GM19351 (cell line): ENCODE results near the gene DARS1.

Experiments
- ATAC-seq: cut with Tn5 transposase; IDR thresholded peaks from one replicate; pipeline ENCODE4 v1.9.1; 2021; ENCODE audit warnings: mild to moderate bottlenecking, moderate library complexity; ENCODE audit not compliant: unreplicated experiment

The DARS1 gene

DNA sequence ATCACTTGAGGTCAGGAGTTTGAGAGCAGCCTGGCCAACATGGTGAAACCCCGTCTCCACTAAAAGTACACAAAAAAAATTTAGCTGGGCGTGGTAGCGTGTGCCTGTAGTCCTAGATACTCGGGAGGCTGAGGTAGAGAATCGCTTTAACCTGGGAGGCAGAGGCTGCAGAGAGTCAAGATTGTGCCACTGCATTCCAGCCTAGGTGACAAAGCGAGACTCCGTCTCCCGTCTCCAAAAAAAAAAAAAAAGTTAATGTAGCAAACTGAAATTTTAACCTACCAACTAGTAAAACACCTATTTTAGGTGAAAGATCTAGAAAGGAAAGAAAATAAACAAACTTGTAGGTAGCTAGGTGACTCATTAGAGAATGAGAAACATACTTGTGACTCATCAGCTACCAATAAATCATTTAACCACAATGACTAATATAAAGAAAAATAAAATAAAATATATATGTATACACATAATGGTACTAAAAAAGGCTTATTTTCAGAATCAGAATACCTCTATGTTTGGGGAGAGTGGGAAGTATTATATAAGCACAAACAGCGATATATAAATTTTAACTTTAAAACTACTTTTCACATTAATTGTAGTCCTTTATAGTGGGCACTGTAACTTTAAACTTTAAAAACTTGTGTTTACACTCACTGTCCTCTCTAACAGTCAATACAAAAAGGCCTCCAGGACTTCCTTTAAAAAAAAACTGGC is 36.6 kb downstream of the DARS1 start:
- ATAC-seq, result peak; percentile 89

DNA sequence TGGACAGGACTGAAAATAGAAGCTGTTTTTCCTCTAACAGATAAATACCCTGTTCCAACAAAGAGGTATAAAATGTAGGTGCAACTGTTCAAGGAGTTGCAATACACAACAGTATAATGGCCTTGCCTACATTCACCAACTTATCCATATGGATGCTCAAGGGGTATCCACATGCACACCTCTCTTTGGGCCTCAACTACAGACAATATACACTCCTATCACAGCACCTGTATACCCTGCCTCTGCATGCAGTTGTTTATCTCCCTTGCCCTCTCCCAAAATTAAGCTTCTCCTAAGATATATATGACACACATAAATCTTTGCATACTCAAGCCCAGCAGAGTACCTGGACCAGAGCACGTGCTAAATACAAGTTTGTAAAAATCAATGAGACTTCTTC is 37.3 kb downstream of the DARS1 start:
- ATAC-seq, result no peak

DNA sequence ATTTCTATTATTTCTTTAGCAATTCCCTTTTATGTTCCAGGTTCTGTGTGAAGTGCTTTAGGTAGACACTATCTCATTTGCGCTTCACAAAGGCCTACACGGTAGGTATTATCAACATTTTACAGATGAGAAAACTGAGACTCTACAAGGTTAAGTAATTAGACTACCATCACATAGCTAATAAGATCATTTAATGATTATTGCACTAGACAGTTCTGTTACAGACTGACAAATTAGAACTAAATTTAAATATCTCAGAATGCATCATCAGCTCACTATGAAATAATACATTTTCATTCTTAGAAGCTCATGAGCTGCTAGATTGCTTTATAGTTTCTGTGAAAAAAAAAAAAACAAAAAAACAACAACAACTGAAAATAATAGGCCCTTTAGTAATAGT is 37.9 kb downstream of the DARS1 start:
- ATAC-seq, result no peak

DNA sequence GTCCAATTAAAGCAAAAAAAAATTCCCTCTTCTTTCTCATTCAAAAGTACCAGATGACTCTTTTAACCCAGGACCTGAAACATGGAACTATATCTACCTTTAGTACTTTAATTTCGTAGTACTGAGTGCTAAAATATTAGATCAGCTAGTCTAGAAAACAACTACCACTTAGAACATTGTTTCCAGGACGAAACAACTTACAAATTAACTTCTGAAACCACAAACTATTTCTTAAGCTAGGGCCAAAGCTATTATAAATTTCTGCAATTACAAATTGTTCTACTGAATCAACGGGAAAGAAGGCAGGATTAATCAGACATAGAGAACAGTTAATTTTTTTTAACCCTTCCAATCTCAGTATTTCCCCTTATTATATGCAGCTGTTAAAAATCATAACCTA is 39.9 kb downstream of the DARS1 start:
- no peak for ATAC-seq

DNA sequence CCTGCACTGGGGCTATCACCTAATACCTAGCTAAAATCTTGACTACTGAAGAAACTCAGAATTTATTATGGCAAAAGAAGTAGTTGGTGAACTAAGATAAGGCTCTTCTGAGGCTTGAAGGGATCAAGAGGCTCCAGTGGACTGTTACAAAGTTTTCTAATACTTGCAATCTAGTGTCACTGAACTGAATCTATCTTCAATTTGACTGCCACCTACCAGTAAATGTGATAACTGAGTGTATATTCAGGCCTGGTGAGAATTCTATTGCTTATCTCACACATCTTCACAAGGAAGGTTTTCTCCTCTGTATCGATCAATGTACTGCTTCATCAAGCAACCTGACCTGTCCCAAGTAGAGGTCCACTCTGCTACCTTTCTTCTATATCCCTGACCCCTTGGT is 40.8 kb downstream of the DARS1 start:
- no peak for ATAC-seq

DNA sequence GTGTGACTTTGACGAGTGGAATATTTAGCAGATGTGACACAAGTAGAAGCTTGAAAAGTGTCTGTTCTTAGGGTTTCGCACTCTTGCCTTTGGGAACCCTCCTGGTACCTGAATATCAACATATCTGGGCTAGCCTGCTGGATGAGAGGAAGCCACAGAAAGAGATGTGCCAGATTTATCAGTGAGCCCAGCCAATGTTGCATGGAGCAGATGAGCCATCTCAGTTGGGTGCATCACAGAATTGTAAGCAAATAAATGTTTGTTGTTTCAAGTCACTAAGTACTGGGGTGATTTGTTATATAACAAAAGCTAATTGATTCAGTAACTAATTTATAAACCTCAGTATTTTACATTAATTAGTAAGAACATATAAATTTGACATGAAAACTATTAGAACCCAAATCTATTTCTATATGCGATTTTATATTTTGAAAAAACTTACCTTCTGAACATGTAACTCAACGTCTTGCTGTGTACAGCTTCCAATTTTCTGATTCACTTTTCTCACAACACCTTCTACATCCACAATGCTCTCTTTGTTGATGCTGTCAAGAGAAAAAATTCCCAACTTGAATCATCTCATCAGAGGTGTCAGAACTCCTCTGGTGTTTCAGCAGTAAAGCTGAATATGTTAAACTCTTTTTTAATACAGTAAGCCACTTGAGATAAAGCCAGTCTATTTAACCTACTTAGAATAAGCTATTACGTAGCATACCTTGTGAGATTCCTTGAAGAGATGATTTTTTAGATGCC is 42.3 kb downstream of the DARS1 start:
- no peak for ATAC-seq

DNA sequence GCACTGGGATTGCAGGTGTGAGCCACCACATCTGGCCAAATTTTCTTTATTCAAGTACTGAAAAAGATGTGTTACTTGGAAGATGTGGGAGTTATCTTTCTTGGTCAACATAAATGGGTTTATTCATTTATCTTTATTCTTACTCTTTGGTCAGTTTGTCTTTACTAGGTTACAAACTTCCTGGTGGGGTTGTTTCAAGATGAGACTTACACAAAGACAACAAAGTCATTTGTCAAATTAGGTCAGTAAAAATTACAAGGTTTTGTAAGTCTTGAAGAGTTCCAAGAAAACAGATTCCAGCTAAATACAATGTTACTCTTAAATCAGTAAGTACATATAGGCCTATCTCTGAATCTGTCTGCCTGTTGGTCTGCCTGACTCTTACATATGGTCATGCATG is 48.9 kb downstream of the DARS1 start:
- ATAC-seq, result no peak

DNA sequence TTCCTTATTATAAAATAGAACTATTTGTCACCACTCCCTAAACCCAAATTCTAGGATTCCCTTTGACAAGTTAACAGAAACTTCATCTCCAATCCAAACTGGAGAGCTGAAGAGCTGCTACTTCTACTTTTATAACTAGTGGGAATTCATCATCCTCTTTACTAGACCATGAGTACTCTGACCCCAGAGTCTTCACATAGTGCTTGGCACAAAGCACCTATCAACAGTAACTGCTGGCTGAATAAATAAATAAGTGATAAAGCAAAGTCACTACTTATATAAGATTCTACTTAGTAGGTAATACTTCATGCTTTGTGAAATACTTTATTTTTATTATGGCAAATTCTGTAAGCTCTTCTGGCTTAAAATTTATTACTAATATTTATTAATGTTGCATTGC is 49.5 kb downstream of the DARS1 start:
- no peak for ATAC-seq

DNA sequence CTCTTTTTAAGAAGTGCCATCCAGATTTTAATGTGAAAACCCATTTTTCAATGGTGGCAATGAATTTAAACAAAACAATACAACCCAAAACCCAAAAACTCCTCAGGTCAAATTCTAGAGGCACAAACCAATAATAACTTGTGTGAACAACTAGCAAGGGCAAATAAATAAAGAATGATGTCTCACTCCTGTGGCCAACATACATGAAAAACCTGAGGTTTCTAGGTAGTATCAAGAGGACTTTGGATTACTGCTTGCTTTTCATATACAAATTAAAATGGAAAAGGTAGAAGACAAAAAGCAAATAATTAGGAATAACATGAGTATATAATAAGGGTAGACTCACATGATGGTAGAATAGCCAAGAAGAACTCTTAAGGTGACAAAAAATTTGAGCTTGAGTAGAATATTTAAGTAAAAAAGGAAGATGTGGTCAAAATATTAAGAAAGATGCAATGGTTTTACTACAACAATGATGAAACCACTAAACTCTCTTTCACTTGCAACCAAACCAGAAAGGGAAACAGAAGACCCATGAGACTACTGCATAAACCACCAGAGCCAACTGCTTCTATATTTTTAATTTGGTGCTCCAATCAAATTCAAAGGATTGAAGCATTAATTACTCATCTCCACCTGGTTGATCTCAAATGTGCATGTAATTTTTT is 53.5 kb downstream of the DARS1 start:
- peak; percentile 97 for ATAC-seq

DNA sequence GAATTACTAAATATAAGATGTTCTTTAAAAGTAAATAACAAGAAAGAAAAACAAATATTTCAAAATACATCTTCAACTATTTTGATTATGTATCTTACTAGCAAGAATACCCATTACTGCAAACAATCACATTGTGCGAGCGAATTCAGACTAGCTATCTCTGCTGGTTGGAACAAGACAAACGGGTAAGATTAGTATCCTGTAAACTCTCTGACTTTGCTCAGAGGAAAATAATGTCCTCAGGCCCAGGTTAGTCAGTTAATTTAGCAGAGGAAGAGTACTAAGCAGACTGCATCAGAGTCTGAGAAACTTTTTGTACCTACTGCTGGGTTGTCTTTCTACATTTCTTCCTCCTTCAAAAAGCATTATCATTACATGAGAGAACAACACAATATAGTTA is 58.8 kb downstream of the DARS1 start:
- no peak for ATAC-seq

DNA sequence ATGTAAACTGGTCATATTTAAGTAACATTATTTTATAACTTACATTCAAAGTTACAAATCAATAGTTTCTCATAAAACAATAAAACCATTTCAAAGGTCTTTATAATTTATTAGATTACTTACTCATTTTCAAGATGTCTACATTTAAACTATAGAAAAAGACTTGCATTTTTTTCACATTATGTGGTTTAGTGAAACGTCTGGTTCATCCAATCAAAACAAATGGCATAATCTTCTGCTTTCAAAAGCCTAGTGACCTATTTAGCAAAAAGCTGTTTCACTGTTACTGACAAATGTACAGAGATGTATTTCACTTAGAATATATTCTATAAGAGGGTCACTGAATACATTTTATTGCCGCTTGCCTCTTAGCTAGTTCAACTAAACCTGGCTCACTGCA is 59.9 kb downstream of the DARS1 start:
- no peak for ATAC-seq

DNA sequence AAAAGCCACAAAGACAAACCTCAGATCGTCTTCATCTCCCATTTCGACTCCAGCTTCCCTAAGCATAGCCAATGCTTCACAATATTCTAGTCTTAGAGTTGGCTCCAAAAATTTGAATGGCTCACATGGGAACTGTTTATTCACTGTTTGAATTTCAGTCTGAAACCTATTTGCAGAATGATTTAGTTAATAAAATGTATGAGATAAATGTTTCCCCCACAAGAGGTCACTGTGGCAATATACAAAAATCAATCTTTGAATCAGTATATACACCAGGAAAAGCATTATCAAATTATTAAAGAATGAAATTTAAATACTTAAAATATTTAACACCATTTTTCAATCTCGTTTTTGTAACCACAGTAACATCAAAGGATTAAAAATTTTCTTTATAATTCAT is 69.2 kb downstream of the DARS1 start:
- ATAC-seq, result no peak

DNA sequence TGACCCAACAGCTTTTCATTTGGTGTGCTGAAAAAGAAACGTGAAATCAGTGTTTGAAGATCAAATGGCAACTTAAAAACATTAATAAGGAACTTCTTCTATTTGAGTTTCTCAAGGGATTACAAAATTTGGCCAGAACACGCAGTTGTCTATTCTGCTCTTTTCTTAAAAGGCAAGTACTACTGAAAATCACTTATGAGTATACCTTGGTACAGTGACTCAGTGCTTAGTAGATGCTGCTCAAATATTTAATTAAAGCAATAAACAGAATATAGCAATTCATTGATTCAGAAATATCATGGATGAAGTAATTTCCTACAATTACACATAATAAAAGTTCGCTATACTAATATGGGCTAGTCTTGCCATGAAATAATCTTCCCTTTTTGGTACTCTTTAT is 70.9 kb downstream of the DARS1 start:
- ATAC-seq, result no peak

DNA sequence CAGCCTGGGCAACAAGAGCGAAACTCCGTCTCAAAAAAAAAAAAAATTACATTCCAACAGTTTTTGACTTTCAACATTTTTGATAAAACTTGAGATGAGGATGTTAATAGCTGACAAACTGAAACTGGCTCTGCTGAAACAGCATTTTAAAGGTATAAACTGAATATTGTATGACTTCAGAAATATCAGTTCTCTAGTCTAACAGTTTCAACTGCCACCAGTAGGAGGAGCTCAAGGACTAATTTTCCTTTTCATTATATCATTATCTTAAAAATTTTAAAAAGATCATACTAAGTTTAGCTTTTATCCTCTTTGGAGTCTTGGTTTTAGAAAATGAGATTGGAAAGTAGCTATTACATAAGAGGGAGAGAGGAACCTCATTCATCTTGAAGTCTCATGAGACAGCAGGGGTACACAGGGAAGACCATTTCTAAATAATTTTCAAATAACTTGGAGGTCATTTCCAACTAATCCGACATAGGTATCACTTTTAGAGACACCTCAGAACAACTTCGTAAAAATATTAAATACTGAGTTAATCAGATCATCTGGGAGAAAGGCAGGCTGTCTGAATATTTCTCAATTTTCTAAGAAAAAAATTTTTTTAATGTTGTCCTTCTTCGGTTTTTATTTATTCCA is 71.6 kb downstream of the DARS1 start:
- no peak for ATAC-seq

DNA sequence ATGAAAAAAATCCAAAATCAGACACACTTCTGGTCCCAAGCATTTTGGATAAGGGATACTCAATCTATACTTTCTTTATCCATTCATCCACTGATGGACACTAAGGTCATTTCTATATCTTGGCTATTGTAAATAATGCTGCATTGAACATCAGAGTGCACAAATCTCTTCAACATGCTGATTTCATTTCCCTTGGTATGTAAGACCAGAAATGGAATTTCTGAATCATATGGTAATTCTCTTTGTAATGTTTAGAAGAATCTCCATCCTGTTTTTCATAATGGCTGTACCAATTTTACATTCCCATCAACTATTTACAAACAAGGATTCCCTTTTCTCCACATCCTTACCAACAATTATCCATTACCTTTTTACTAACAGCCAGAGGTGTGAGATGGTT is 75.5 kb downstream of the DARS1 start:
- ATAC-seq, result no peak

DNA sequence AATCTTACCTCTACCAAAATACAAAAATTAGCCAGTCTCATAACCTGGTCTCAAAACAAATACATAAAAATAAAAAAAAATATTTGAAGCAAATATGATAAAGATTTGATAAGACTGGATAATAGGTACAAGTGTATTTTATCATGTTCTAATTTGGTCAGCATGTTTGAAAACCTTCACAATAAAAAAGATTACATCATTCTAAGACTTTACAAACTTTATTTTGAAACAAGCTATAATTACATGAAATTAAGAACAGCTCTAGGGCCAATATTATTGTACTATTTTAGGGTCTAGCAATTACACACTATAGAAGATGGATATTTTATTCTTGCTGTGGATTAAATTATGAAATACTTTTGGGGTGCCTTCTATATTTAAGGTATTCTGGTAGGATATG is 79.7 kb downstream of the DARS1 start:
- ATAC-seq, result no peak

DNA sequence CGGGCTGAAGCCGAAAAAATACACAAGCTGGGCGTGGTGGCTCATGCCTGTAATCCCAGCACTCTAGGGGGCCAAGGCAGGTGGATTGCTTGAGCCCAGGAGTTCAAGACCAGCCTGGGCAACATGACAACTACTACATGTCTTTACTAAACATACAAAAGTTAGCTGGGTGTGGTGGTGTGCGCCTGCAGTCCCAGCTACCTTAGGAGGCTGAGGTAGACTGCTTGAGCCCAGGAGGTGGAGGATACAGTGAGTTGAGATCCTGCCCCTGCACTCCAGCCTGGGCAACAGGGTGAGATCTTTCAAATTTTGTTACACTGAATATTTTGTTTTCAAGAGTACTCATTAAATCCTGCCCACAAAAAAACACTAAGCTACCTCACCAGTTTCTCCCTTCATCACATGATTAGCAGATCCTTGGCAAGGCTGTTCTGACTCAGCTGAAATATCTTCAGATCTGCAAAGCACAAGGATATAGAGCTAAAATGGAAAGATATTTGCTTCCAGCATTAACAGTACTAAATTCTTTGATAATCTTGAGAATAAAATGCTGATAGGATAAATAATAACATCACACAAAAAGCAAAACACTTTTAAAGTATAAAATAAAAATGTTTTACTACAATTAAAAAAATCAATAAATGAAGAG is 81.0 kb downstream of the DARS1 start:
- ATAC-seq, result no peak

DNA sequence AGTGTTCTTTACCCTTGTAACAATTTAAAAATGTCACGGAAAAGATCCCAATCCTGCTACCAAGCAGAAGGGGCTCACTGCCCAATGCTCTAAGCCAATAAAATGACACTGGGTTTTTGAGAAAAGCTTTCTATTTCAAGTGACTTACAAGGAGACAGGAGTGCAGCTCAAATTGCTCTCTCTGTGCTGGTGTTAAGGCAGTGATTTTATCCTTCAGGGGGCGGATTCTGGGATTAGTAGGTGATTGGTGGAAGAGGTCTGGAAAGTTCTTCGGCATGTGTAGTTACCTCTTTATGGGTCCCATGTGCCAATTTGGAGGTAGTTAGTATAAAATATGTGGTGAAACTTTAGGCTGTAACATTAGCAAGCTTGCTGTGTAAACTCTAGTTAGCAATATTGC is 81.8 kb downstream of the DARS1 start:
- ATAC-seq, result no peak

DNA sequence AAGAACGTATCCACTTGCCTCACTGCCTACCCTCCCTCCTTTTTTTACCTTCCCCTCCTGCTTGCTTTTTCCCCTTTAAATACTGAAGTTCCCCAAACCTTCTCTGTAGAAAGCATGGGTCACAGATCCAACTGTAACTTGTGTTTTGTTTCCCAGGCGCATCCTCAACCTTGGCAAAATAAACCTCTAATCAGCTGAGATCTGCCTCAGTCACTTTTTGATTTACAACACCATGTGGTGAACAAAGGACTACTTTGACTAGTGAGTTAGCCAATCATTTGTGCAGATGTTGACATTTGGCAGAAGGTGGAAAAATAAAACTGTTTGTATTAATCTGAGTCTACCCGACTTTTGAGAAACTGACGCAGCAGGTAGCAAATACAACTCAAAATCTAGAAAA is 85.9 kb downstream of the DARS1 start:
- no peak for ATAC-seq

DNA sequence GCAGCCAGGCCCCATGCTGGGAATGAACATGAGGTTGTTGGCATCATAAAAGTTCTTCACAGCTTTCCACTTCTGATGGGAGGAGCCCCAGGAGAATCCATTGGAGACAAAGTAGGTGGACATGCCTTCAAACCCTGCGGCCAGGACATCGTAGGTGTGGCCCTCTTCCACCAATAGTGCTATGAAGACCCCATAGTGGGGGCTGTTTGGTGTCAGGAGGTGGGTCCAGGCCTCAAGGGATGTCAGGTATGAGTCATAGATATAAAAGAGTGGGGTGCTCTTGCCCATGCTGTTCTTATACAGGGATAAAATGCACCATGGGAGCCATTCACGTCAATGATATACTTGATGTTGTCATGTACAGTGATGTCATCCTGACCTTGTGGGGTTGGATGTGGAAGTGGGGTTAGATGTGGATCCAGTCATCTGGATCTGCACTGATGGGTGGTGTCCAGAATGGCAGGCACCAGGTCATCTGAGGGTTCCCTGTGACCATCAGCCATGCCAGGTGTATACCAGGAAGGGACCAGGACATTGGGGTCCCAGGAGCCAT is 87.1 kb downstream of the DARS1 start:
- no peak for ATAC-seq

DNA sequence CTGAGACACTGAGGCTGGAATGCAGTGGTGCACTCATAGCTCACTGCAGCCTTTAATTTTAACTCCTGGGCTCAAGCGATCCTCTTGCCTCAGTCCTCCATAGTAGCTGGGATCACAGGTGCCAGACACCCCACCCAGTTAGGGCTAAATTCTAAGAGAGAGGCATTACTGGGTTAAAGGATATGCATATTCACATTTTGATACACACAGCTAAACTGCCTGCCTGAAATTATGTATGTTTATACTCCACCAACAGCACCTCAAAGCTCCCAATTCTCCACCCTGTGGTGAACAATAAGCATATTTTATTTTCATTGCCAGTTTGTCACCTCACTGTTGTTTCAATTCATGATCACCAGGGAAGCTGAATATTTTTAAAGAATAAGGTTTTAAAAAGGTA is 90.5 kb downstream of the DARS1 start:
- ATAC-seq, result no peak
